ENCODE data around the gene PCDHA6.
"Not testable (repeated sequence)": the region's sequence is repeated elsewhere in the genome, so short reads cannot be mapped to it uniquely, and the experiment has no call there.

Gene PCDHA6

DNA sequence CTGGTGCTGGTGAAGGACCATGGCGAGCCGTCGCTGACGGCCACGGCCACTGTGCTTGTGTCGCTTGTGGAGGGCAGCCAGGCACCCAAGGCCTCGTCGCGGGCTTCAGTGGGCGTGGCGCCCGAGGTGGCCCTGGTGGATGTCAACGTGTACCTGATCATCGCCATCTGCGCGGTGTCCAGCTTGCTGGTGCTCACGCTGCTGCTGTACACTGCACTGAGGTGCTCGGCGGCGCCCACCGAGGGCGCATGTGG is 30.2 kb downstream of the PCDHA6 start:
- no peak for DNase-seq

DNA sequence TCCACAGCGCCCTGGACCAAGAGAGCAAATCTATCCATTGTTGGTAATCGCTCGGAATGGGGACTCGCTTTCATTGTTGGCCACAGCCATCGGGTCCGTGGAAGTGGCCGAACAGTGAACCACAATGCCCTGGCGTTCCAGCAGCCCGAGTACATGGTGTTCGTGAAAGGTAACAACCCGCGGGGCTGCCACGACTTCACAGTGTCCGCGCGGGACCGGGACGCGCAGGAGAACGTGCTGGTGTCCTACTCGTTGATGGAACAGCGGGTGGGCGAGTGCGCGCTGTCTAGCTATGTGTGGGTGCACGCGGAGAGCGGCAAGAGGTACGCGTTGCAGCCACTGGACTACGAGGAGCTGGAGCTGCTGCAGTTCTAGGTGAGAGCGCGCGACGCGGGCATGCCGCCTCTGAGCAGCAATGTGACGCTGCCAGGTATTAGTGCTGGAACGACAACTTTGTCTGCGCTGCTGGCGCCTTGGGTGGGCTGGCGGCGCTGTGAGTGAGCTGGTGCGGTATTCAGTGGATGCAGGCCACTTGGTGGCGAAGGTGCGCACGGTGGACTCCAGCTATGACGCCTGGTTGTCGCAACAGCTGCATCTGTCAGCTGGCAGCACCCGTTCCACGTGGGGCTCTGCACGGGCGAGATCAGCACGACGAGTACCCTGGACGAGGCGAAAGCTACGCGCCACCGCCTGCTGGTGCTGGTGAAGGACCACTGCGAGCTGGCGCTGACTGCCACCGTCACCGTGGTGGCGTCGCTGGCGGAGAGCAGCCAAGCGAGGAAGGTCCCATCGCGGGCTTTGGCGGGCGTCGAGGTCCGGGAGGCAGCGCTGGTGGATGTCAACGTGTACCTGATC is 34.9 kb downstream of the PCDHA6 start:
- no peak for DNase-seq

DNA sequence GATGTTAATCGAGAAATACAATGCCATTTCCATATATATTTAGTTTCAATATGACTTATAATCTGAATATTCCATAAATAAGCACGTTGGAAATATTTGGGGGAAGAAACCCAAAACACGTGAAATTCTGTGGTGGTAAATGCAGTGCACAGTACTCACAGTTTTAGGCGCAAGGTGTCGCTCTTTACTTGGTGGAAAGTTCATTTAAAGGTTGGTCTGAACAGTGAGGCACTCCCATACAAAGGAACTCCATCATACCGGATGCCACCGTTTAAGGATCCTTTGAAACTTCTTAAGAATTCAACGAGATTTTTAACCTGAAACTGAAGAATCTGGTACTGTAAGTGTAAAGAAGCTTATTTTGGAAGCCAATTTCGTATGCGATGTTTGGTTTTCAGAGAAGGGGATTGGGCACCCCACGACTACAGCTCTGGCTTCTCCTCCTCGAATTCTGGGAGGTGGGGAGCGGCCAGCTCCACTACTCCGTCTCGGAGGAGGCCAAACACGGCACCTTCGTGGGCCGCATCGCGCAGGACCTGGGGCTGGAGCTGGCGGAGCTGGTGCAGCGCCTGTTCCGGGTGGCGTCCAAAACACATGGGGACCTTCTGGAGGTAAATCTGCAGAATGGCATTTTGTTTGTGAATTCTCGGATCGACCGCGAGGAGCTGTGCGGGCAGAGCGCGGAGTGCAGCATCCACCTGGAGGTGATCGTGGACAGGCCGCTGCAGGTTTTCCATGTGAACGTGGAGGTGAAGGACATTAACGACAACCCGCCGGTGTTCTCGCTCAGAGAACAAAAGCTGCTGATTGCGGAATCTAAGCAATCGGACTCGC is 41.2 kb downstream of the PCDHA6 start, which contains the start of gene PCDHA11:
Gene PCDHA11 (plus strand): TSS at position 237 of the 834 bp plus-strand sequence. CDS start 147 bp downstream, at position 384.
- no peak for DNase-seq

DNA sequence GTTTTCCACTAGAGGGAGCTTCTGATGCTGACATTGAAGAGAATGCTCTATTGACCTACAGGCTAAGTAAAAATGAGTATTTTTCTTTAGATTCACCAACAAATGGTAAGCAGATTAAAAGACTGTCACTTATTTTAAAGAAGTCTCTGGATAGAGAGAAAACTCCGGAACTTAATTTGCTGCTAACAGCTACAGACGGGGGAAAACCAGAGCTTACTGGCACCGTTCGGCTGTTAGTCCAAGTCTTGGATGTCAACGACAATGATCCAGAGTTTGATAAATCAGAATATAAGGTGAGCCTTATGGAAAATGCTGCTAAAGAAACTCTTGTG is 41.8 kb downstream of the PCDHA6 start:
- no peak for DNase-seq

DNA sequence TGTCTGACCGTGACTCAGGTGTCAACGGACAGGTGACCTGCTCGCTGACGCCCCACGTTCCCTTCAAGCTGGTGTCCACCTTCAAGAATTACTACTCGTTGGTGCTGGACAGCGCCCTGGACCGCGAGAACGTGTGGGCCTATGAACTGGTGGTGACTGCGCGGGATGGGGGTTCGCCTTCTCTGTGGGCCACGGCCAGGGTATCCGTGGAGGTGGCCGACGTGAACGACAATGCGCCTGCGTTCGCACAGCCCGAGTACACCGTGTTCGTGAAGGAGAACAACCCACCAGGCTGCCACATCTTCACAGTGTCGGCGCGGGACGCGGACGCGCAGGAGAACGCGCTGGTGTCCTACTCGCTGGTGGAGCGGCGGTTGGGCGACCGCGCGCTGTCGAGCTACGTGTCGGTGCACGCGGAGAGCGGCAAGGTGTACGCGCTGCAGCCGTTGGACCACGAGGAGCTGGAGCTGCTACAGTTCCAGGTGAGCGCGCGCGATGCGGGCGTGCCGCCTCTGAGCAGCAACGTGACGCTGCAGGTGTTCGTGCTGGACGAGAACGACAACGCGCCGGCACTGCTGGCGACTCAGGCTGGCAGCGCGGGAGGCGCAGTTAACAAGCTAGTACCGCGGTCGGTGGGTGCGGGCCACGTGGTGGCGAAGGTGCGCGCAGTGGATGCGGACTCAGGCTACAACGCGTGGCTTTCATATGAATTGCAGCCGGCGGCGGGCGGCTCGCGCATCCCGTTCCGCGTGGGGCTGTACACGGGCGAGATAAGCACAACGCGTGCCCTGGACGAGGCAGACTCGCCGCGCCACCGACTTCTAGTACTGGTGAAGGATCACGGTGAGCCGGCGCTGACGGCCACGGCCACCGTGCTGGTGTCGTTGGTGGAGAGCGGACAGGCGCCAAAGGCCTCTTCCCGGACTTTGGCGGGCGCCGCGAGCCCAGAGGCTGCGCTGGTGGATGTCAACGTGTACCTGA is 42.8 kb downstream of the PCDHA6 start:
- no peak for DNase-seq

DNA sequence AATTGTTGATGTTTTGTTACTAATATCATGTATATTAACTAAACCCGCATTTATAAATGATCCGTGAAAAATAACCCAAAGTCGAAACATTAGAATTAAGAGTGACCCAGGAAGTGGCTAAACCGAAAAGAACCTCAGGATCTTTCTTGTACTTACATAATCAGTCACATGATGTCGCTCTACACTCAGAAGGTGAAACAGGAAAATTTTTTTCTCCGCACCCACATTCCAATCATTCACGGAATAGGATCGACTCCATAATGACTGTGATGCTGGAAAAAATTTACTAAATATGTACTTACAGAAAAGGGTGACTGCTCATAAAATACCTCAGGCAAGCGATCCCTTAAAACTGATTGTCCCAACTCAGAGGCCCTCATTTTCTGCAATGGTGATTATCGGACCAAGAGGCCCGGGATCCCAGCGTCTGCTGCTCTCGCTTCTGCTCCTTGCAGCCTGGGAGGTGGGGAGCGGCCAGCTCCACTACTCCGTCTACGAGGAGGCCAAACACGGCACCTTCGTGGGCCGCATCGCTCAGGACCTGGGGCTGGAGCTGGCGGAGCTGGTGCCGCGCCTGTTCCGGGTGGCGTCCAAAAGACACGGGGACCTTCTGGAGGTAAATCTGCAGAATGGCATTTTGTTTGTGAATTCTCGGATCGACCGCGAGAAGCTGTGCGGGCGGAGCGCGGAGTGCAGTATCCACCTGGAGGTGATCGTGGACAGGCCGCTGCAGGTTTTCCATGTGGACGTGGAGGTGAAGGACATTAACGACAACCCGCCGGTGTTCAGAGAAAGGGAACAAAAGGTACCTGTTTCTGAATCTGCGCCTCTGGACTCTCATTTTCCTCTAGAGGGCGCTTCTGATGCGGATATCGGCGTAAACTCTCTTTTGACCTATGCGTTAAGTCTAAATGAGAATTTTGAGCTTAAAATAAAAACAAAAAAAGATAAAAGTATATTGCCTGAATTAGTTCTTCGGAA is 47.6 kb downstream of the PCDHA6 start, which contains the start of gene PCDHA12:
Gene PCDHA12 (plus strand): TSS at position 224 of the 981 bp plus-strand sequence. CDS start 165 bp downstream, at position 389.
- peak; percentile 3 for DNase-seq

DNA sequence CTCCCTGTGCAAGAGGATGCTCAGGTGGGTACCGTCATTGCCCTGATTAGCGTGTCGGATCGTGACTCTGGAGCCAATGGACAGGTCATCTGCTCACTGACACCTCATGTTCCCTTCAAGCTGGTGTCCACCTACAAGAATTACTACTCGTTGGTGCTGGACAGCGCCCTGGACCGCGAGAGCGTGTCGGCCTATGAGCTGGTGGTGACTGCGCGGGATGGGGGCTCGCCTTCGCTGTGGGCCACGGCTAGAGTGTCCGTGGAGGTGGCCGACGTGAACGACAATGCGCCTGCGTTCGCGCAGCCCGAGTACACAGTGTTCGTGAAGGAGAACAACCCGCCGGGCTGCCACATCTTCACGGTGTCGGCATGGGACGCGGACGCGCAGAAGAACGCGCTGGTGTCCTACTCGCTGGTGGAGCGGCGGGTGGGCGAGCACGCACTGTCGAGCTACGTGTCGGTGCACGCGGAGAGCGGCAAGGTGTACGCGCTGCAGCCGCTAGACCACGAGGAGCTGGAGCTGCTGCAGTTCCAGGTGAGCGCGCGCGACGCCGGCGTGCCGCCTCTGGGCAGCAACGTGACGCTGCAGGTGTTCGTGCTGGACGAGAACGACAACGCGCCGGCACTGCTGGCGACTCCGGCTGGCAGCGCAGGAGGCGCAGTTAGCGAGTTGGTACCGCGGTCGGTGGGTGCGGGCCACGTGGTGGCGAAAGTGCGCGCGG is 48.9 kb downstream of the PCDHA6 start:
- DNase-seq = not testable (repeated sequence)

DNA sequence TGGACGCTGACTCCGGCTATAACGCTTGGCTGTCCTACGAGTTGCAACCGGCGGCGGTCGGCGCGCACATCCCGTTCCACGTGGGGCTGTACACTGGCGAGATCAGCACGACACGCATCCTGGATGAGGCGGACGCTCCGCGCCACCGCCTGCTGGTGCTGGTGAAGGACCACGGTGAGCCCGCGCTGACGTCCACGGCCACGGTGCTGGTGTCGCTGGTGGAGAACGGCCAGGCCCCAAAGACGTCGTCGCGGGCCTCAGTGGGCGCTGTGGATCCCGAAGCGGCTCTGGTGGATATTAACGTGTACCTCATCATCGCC is 49.5 kb downstream of the PCDHA6 start:
- no peak for DNase-seq

All from midbrain (tissue), 1 donor.